ENCODE results near the gene SCD. TPM values are rescaled to one million over a fixed set of nuclear protein-coding genes. Genes with fewer than 3 reads are reported as not detected.

The SCD gene
- total and polyA plus RNA-seq, 2 of the 13 experiments (the other 11 are each of a cell fraction or from before 2014, with no cell fraction given) = 492 to 512 TPM

GRCh38 chr10:100374200-100374655 is 27.2 kb downstream of the SCD start (continued):
- no peak for TF ChIP-seq ZNF274 (CRISPR knock-in tag; IDR thresholded peaks at IDR 0.05)
- TF ChIP-seq HCFC1 (IDR thresholded peaks at IDR 0.05; ENCODE audit: low read depth, low read length) = no peak
- 0 out of 2 replicates have a peak, but pooled peaks have one; percentile 2 for TF ChIP-seq SP2 (CRISPR knock-in tag; IDR thresholded peaks at IDR 0.05)
- no peak; the same call in 1 of the 2 replicates for TF ChIP-seq ZNF160 (CRISPR knock-in tag; IDR thresholded peaks at IDR 0.05)
- no peak for TF ChIP-seq ZNF430 (CRISPR knock-in tag; IDR thresholded peaks at IDR 0.05)
- no peak for TF ChIP-seq KDM1A (CRISPR knock-in tag; IDR thresholded peaks at IDR 0.05)
- peak; percentile 19; the same call in 1 of the 2 replicates for TF ChIP-seq ZNF441 (CRISPR knock-in tag; IDR thresholded peaks at IDR 0.05; ENCODE audit: borderline replicate concordance)
- TF ChIP-seq MAX (IDR thresholded peaks at IDR 0.05) = peak; percentile 16; the same call in 1 of the 2 replicates
- no peak for TF ChIP-seq SOX13 (IDR thresholded peaks at IDR 0.05)
- TF ChIP-seq SOX13 (CRISPR knock-in tag; conservative IDR thresholded peaks at IDR 0.05 in 1 of 2, IDR thresholded peaks at IDR 0.05 in 1 of 2) = peak in 1 of 2 experiments; percentile 62; a peak in 1 of 4 replicates
- no peak for TF ChIP-seq MAZ (IDR thresholded peaks at IDR 0.05; ENCODE audit: borderline replicate concordance, low read depth, low read length)
- TF ChIP-seq MAZ (CRISPR knock-in tag; IDR thresholded peaks at IDR 0.05; ENCODE audit: low read depth) = 0 out of 2 replicates have a peak, but pooled peaks have one; percentile 9
- no peak for TF ChIP-seq ZFP91 (CRISPR knock-in tag; IDR thresholded peaks at IDR 0.05; ENCODE audit: borderline replicate concordance)
- 0 out of 2 replicates have a peak, but pooled peaks have one; percentile 24 for TF ChIP-seq ZNF878 (CRISPR knock-in tag; IDR thresholded peaks at IDR 0.05)
- 0 out of 2 replicates have a peak, but pooled peaks have one; percentile 16 for TF ChIP-seq ZKSCAN8 (CRISPR knock-in tag; IDR thresholded peaks at IDR 0.05; ENCODE audit: borderline replicate concordance)
- 0 out of 4 replicates have a peak, but pooled peaks of 1 of the 2 experiments have one; percentile 2 for TF ChIP-seq REST (IDR thresholded peaks at IDR 0.05; ENCODE audit: borderline replicate concordance in 1 of 2, low read depth in 1 of 2, low read length in 2 of 2)
- TF ChIP-seq HINFP (CRISPR knock-in tag; IDR thresholded peaks at IDR 0.05; ENCODE audit: low read depth) = no peak
- TF ChIP-seq ZNF503 (CRISPR knock-in tag; IDR thresholded peaks at IDR 0.05) = no peak
